Mesothelial cell of epicardium (in vitro differentiated cells): ENCODE results near the gene TRIM28. TPM values are rescaled to one million over a fixed set of nuclear protein-coding genes. Genes with fewer than 3 reads are reported as not detected.

ENCODE experiments used
- DNase-seq, 2 experiments: peaks; one replicate each; pipeline ENCODE4 v3.0.0; 2021; ENCODE audit warnings: low spot score in 2 of 2; ENCODE audit not compliant: unreplicated experiment in 2 of 2
- H3K27ac Mint-ChIP-seq: 2 replicates; pipeline ENCODE4 v1.8.0; 2021; ENCODE audit warnings: mixed read lengths
- H3K27me3 Mint-ChIP-seq: 2 replicates; pipeline ENCODE4 v1.8.0; 2021; ENCODE audit warnings: low read depth, mixed read lengths
- H3K36me3 Mint-ChIP-seq: 2 replicates; pipeline ENCODE4 v1.8.0; 2021; ENCODE audit warnings: mixed read lengths
- H3K4me1 Mint-ChIP-seq: 2 replicates; pipeline ENCODE4 v1.8.0; 2021; ENCODE audit warnings: mixed read lengths
- H3K4me3 Mint-ChIP-seq: 2 replicates; pipeline ENCODE4 v1.8.0; 2021; ENCODE audit warnings: mild to moderate bottlenecking, moderate library complexity, mixed read lengths
- H3K9me3 Mint-ChIP-seq: 2 replicates; pipeline ENCODE4 v1.8.0; 2021; ENCODE audit warnings: mixed read lengths
- CTCF ChIP-seq: fragments of 200-600 bp; sonication (generic); IDR thresholded peaks from one replicate; pipeline ENCODE4 v1.5.0; 2021; ENCODE audit warnings: antibody characterized with exemption; ENCODE audit not compliant: unreplicated experiment
- total RNA-seq: library from RNA; stranded (reverse); gene quantifications from 3 replicates; pipeline ENCODE4 v1.2.1, GENCODE V29; 2021

TRIM28 gene
- total RNA-seq, 1 donor from 2014 or later = 577 TPM

- Mint-ChIP-seq H3K4me3 (no peak overlapping the region), H3K9me3 (no peaks in the 10 kb centered on the region), H3K4me1 (peaks cover 21% of the 10 kb centered on the region), H3K27me3 (no peaks in the 10 kb centered on the region), H3K36me3 (peaks cover 24% of the 10 kb centered on the region), H3K27ac (no peak overlapping the region)
- no peak for DNase-seq
- TF ChIP-seq CTCF = no peak
These were observed 5.2 kb downstream of the TRIM28 start for GRCh38 chr19:58548859-58549663.

GRCh38 chr19:58549664-58550361, 5.9 kb downstream of the TRIM28 start:
- no peaks in the 10 kb centered on the region for H3K9me3 Mint-ChIP-seq
- peaks cover 24% of the 10 kb centered on the region for H3K36me3 Mint-ChIP-seq
- H3K27ac Mint-ChIP-seq = no peak overlapping the region
- no peak for DNase-seq
- H3K27me3 Mint-ChIP-seq = no peaks in the 10 kb centered on the region
- no peak for TF ChIP-seq CTCF
- peaks cover 26% of the 10 kb centered on the region for H3K4me1 Mint-ChIP-seq
- no peak overlapping the region for H3K4me3 Mint-ChIP-seq

GRCh38 chr19:58550362-58551122, 6.7 kb downstream of the TRIM28 start:
- no peak for TF ChIP-seq CTCF
- no peak for DNase-seq
- Mint-ChIP-seq H3K36me3 (peaks cover 30% of the 10 kb centered on the region), H3K4me1 (peaks cover 31% of the 10 kb centered on the region), H3K4me3 (no peak overlapping the region), H3K9me3 (no peaks in the 10 kb centered on the region), H3K27ac (no peak overlapping the region), H3K27me3 (no peaks in the 10 kb centered on the region)

GRCh38 chr19:58551123-58551497, 7.2 kb downstream of the TRIM28 start:
- Mint-ChIP-seq H3K27me3 (no peaks in the 10 kb centered on the region), H3K4me3 (no peak overlapping the region), H3K9me3 (no peaks in the 10 kb centered on the region), H3K36me3 (peaks cover 30% of the 10 kb centered on the region), H3K4me1 (peaks cover 27% of the 10 kb centered on the region), H3K27ac (no peak overlapping the region)
- TF ChIP-seq CTCF = no peak
- no peak for DNase-seq

GRCh38 chr19:58551577-58552471, 8.0 kb downstream of the TRIM28 start:
- H3K27me3 Mint-ChIP-seq = no peaks in the 10 kb centered on the region
- DNase-seq = no peak
- no peaks in the 10 kb centered on the region for H3K9me3 Mint-ChIP-seq
- H3K4me1 Mint-ChIP-seq = peaks cover 27% of the 10 kb centered on the region
- no peak overlapping the region for H3K4me3 Mint-ChIP-seq
- H3K27ac Mint-ChIP-seq = peak overlapping the region; percentile 47
- TF ChIP-seq CTCF = no peak
- peaks cover 34% of the 10 kb centered on the region for H3K36me3 Mint-ChIP-seq
